ENCODE measurements around the gene EEPD1. TPM values are rescaled to one million over a fixed set of nuclear protein-coding genes. Genes with fewer than 3 reads are reported as not detected.
A peak's percentile ranks its signal among the peaks of the same experiment; 100 is the strongest.
"Not testable (repeated sequence)": the region's sequence is repeated elsewhere in the genome, so short reads cannot be mapped to it uniquely, and the experiment has no call there.

Gene EEPD1
- polyA plus RNA-seq, 10 donors = 10.5 to 17.2 (median 12.9) TPM

- no peak for DNase-seq
Observed at GRCh38 chr7:36316319-36316718, 163.3 kb downstream of the EEPD1 start.

DNA sequence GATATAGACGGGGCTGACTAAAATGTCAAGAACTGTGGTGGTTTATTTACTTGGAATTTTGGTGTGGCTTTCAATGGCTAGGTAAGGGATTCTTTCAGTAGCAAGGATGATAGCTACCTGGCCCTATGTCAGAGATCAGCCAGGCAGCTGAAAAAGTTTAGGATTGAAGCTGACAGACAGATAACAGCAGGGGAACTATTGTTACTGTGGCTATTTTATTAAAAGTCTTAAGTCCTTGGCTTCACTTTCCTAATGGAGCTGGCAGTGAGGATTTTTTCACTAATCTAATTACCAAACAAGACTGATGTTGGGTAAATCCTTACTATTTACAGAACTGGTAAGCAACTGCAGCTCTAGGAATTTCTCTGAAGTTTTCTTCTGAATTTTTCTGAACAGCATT lies 164.2 kb downstream of the EEPD1 start:
- no peak for DNase-seq

DNA sequence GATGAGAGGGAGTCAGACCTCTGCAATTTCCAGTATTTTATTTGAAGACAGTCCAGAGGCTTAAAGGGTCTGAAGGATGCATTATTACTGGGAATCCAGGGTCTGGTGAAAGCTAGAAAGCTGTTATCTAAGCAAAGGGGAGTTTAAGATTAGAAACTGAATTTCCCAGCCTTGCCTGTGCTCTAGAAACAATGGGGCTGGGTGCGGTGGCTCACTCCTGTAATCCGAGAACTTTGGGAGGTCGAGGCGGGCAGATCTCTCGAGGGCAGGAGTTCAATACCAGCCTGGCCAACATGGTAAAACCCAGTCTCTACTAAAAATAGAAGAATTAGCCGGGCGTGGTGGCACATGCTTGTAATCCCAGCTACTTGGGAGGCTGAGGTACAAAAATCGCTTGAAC lies 165.1 kb downstream of the EEPD1 start:
- DNase-seq = no peak

- not testable (repeated sequence) for DNase-seq
Observed at GRCh38 chr7:36321284-36321683, 168.2 kb downstream of the EEPD1 start.

GRCh38 chr7:36336390-36336789 lies 183.3 kb downstream of the EEPD1 start:
- no peak for DNase-seq

GRCh38 chr7:36338256-36338655 lies 185.2 kb downstream of the EEPD1 start:
- DNase-seq = no peak

- DNase-seq = no peak
Observed at GRCh38 chr7:36343548-36343947, 190.5 kb downstream of the EEPD1 start.

- no peak for DNase-seq
Observed at GRCh38 chr7:36344622-36345021, 191.6 kb downstream of the EEPD1 start.

GRCh38 chr7:36346260-36346831 lies 193.3 kb downstream of the EEPD1 start:
- no peak for DNase-seq

GRCh38 chr7:36348256-36348655 lies 195.2 kb downstream of the EEPD1 start:
- DNase-seq = peak in 2 of 3 donors; percentile 10 to 20

DNA sequence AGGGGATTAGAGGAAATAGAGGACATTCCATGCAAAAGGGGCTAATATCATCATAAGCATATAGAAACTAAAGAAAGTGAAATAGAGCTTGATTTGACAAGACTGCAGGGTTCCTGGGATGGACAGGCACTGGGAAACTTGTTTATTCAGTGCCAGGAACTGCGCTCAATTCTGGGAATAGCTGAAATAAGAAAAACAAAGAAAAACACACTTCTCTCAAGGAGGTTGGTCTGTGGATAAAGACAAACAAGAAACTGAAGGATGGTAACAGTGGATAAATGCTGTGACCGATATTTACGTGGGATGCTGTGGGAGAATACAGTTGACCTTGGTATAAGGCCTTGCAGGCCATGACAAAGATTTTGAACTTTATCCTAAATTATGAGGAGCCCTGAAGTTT lies 195.7 kb downstream of the EEPD1 start:
- DNase-seq = no peak

DNA sequence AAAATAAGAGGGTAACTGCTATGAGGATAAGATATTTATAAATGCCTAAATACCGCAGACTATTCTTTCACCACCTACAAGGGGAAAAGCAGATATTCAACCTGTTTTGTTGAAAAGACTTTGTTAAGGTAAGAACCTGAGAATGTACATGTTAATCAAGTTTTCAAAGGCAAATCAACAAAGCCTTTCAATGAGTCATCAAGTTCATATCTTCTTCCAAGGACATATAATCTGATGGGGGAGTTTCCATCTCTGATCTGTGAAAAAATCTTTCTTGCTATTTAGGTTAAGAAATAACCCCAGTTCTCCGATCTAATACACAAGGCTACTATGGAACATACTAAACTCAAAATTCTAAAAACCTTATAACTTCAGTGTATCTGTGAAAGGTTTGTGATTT lies 196.6 kb downstream of the EEPD1 start:
- no peak for DNase-seq

Other genes starting within 250 kb of the EEPD1 start
- 10 to 100 TPM; 17.0 to 40.9 (median 27.8) TPM for gene ANLN, start 236.6 kb downstream of the EEPD1 start, polyA plus RNA-seq (ENCODE audit: insufficient read length in 10 of 10)

Data from muscle of back (tissue), 11 donors.